C4-2B (cell line): Measurements from ENCODE around the gene FAM118A.
"Not testable (repeated sequence)": the region's sequence is repeated elsewhere in the genome, so short reads cannot be mapped to it uniquely, and the experiment has no call there.

Source experiments
- CTCF ChIP-seq: fragments of 450-650 bp; conservative IDR thresholded peaks from 2 replicates; pipeline ENCODE4 v1.5.1; 2017; ENCODE audit warnings: mild to moderate bottlenecking
- ZFX ChIP-seq: fragments of 450-650 bp; IDR thresholded peaks from 2 replicates; pipeline ENCODE4 v1.6.1; 2017

GRCh38 chr22:45295004-45295403 is 14.7 kb upstream of the FAM118A start:
- TF ChIP-seq CTCF, ZFX: not testable (repeated sequence)
